ENCODE measurements around the gene TWNK.

DNA sequence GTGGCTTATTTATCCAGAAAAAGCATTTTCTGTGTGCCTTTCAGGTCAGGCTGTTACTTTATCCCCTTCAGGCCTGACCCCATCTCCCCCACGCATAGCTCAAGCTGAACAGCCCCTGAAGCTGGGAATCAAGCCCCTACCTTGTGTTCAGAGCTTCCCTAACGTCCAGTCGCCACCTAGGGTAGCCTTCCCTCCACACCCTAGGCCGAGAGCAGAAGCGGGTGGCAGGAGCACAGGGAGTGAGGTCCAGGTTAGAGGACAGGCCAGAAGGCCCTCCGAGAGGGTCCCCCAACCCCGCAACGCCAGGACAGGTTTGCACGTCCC is 18.5 kb upstream of the TWNK start:
- TF ChIP-seq, protein P1, sequence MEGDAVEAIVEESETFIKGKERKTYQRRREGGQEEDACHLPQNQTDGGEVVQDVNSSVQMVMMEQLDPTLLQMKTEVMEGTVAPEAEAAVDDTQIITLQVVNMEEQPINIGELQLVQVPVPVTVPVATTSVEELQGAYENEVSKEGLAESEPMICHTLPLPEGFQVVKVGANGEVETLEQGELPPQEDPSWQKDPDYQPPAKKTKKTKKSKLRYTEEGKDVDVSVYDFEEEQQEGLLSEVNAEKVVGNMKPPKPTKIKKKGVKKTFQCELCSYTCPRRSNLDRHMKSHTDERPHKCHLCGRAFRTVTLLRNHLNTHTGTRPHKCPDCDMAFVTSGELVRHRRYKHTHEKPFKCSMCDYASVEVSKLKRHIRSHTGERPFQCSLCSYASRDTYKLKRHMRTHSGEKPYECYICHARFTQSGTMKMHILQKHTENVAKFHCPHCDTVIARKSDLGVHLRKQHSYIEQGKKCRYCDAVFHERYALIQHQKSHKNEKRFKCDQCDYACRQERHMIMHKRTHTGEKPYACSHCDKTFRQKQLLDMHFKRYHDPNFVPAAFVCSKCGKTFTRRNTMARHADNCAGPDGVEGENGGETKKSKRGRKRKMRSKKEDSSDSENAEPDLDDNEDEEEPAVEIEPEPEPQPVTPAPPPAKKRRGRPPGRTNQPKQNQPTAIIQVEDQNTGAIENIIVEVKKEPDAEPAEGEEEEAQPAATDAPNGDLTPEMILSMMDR (tag by site-specific recombination; IDR thresholded peaks at IDR 0.05): no peak
- no peak for TF ChIP-seq YY1 (tag by site-specific recombination; IDR thresholded peaks at IDR 0.05)
- TF ChIP-seq ZNF138 (tag by site-specific recombination; IDR thresholded peaks at IDR 0.05; ENCODE audit: borderline replicate concordance): no peak
- no peak for TF ChIP-seq ZBTB8A (tag by site-specific recombination; IDR thresholded peaks at IDR 0.05)
- TF ChIP-seq ZNF23 (tag by site-specific recombination; IDR thresholded peaks at IDR 0.05; ENCODE audit: borderline replicate concordance): no peak
- TF ChIP-seq, protein P2, sequence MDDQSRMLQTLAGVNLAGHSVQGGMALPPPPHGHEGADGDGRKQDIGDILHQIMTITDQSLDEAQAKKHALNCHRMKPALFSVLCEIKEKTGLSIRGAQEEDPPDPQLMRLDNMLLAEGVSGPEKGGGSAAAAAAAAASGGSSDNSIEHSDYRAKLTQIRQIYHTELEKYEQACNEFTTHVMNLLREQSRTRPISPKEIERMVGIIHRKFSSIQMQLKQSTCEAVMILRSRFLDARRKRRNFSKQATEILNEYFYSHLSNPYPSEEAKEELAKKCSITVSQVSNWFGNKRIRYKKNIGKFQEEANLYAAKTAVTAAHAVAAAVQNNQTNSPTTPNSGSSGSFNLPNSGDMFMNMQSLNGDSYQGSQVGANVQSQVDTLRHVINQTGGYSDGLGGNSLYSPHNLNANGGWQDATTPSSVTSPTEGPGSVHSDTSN (CRISPR knock-in tag; IDR thresholded peaks at IDR 0.05): no peak
- TF ChIP-seq KLF1 (tag by site-specific recombination; IDR thresholded peaks at IDR 0.05): no peak
- TF ChIP-seq, protein P3, sequence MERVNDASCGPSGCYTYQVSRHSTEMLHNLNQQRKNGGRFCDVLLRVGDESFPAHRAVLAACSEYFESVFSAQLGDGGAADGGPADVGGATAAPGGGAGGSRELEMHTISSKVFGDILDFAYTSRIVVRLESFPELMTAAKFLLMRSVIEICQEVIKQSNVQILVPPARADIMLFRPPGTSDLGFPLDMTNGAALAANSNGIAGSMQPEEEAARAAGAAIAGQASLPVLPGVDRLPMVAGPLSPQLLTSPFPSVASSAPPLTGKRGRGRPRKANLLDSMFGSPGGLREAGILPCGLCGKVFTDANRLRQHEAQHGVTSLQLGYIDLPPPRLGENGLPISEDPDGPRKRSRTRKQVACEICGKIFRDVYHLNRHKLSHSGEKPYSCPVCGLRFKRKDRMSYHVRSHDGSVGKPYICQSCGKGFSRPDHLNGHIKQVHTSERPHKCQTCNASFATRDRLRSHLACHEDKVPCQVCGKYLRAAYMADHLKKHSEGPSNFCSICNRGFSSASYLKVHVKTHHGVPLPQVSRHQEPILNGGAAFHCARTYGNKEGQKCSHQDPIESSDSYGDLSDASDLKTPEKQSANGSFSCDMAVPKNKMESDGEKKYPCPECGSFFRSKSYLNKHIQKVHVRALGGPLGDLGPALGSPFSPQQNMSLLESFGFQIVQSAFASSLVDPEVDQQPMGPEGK (tag by site-specific recombination; IDR thresholded peaks at IDR 0.05): no peak
- no peak for TF ChIP-seq HOXC10 (CRISPR knock-in tag; IDR thresholded peaks at IDR 0.05)
